Ishikawa (cell line): Measurements from ENCODE around the gene CNTNAP2.

Experiments used
- FOXM1 ChIP-seq: IDR thresholded peaks from 2 replicates; pipeline ENCODE4 v1.6.1; 2012; ENCODE audit warnings: low read depth, borderline replicate concordance
- ZBTB7A ChIP-seq: IDR thresholded peaks from 2 replicates; pipeline ENCODE4 v1.6.1; 2012; ENCODE audit warnings: low read depth
- TF ChIP-seq, protein P1 (sequence below): IDR thresholded peaks from 2 replicates; pipeline ENCODE4 v1.6.1; 2012; ENCODE audit warnings: low read depth, mild to moderate bottlenecking

DNA sequence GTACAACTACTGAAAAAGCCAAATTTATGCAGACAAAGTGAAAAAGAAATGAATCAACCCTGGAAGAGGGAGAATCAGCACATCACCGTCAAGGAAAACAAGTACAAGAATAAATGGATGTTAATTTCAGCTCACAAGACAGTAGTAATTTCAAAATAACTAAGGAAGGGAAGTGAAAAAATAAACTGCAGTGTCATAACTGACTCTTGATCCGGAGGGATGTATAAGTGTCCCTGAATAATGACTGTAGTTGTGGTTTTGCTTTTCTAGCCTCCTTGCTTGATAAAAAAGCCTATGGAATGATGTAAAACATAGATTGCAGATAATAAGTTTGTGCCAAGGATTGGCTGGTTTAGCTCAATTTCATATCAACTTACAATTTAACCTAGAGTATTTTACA is 1752.9 kb downstream of the CNTNAP2 start:
- TF ChIP-seq FOXM1: no peak
- TF ChIP-seq, protein P1, sequence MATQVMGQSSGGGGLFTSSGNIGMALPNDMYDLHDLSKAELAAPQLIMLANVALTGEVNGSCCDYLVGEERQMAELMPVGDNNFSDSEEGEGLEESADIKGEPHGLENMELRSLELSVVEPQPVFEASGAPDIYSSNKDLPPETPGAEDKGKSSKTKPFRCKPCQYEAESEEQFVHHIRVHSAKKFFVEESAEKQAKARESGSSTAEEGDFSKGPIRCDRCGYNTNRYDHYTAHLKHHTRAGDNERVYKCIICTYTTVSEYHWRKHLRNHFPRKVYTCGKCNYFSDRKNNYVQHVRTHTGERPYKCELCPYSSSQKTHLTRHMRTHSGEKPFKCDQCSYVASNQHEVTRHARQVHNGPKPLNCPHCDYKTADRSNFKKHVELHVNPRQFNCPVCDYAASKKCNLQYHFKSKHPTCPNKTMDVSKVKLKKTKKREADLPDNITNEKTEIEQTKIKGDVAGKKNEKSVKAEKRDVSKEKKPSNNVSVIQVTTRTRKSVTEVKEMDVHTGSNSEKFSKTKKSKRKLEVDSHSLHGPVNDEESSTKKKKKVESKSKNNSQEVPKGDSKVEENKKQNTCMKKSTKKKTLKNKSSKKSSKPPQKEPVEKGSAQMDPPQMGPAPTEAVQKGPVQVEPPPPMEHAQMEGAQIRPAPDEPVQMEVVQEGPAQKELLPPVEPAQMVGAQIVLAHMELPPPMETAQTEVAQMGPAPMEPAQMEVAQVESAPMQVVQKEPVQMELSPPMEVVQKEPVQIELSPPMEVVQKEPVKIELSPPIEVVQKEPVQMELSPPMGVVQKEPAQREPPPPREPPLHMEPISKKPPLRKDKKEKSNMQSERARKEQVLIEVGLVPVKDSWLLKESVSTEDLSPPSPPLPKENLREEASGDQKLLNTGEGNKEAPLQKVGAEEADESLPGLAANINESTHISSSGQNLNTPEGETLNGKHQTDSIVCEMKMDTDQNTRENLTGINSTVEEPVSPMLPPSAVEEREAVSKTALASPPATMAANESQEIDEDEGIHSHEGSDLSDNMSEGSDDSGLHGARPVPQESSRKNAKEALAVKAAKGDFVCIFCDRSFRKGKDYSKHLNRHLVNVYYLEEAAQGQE: no peak
- TF ChIP-seq ZBTB7A: no peak
